HG02938 (cell line): ENCODE measurements around the gene NCAPD2.
A peak's percentile ranks its signal among the peaks of the same experiment; 100 is the strongest.
"Not testable (repeated sequence)": the region's sequence is repeated elsewhere in the genome, so short reads cannot be mapped to it uniquely, and the experiment has no call there.

ENCODE experiments used
- ATAC-seq: cut with Tn5 transposase; IDR thresholded peaks from one replicate; pipeline ENCODE4 v1.9.1; 2021; ENCODE audit warnings: mild to moderate bottlenecking, moderate library complexity; ENCODE audit not compliant: unreplicated experiment

Gene NCAPD2

DNA sequence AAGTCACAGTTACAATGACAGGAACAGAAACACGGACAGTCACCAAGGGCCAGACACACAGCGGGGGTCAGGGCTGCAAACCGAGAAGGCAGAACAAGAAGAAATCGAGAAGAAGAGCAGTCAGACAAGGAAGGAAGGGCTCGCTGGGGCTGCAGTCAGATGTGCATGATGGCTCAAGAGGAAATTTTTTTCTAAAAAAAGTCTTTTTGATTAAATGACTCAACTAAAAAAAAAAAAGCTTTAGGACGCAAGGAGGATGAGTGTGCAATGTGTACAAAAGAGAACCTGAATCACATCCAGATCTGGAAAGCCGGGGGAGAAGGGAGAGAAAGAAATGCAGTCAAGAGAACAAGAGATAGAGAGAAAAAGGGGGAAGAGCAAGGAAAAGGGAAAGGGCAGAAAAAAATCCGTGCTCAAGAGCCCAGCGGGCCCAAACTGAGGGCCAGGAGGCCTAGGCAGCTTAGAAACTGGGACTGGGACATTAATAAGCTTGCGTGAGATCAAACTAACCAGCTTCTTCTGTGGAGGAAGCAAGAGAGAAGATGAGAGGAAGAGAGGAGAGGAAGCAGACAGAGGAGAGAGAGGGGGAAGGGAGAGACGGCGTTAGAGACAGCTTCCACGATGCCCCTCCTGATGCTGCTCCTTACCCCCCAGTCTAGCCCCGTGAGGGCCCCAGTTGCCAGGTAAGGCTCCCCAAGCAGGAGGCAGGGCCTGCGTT is 55.2 kb downstream of the NCAPD2 start:
- ATAC-seq: no peak

- ATAC-seq: no peak
These were observed 55.8 kb downstream of the NCAPD2 start for GRCh38 chr12:6549684-6550151.

DNA sequence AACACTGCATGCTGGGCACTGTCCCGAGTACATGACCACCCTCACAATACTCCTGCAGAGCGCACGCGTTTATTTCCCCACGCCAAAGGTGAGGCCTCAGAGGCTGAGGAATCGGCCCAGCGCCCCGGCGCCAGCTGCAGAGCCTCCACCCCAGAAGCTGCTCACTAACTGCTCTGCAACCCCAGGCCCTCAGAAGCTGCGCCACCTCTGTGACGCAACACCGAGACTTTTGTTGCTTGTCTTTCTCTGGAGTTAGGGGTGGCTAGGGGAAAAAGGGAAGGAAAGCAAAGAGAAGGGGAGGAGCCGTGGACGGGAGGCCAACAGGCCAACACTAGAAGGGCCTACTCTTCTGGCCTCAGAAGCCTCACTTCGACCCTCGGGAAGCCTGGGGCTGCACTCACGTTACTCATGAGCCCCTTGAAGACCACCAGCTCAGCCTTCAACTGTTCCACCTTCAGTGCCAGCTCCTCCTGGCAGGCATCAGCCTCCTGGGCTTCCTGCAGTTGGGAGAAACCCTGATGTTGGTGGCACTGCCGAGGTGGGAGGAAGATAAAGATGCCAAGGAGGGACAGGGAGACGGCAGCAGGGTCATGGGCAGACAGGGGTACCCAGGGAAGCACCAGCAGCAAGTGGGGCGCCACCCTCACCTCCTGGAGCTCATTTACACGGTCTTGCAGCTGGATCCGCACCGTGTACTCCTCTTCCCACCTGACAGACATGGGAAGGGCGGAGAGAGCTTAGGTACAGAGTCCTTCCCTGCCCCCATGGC is 56.6 kb downstream of the NCAPD2 start:
- ATAC-seq: no peak

DNA sequence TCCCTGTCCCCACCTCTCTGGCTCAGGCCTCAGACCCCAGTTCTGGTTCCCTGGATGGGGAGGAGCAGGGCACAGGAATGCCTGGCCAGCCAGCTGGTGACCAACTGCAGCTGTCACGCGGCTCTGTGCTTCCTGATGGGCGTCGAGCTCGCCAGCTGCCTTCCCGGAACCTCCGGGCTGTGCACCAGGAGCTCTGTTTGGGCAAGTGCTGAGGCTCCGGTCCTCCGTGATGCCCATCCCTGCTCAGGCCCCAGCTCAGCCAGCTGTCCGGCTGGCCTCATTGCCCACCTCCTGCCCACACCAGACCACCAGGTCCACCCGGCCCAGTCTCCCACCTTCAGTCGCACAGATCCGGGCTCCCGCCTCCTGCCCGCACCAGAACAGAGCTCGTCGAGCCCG is 57.2 kb downstream of the NCAPD2 start:
- ATAC-seq: no peak

DNA sequence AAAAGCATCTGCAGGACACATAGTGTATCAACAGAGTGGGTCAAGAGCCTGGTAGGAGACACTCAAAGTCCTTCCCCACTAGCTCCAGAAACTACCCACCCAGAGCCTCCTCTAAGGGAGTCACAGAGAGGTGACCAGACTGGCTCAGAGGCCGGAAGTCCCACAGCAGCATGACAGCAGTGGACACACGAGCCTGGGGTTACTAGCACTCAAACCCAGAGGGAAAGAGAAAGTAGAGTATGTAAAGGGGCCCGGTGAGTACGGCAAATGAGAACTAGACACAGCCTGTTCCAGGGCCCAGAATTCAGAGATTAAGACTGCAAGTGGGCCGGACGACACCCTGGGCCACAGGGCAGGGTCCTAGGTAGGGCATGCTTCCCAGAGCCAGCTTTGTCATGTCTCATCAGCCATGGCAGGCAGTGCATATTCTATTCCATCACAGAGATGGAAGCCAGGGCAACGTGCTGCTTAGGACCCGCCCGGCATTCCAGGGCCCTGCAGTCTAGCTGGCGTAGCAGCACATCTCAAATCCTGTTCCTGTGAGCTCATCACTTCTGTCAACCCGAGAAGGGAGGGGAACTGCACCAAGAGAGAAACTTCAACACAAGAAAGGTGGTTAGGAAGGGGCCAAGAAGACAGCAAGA is 57.7 kb downstream of the NCAPD2 start:
- ATAC-seq: no peak

DNA sequence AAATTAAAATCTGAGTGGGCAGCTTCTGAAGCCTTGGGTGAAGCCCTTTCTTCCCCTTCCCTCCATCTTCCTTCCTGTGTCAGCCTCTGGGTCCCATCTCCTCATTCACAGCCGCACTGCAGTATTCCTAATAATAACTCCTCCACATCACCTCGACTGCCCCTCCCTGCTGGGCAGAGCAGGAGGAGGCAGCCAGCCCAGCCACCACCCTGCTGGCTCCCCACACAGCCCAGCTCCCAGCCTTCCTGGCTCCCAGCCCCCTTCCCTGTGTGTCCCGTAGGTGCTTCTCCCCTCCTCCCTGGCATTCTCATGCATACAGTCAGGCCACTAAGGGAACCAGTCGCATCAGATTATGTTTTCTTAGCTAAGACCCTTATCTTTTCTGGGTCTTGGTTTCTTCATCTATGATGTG is 58.2 kb downstream of the NCAPD2 start:
- no peak for ATAC-seq

DNA sequence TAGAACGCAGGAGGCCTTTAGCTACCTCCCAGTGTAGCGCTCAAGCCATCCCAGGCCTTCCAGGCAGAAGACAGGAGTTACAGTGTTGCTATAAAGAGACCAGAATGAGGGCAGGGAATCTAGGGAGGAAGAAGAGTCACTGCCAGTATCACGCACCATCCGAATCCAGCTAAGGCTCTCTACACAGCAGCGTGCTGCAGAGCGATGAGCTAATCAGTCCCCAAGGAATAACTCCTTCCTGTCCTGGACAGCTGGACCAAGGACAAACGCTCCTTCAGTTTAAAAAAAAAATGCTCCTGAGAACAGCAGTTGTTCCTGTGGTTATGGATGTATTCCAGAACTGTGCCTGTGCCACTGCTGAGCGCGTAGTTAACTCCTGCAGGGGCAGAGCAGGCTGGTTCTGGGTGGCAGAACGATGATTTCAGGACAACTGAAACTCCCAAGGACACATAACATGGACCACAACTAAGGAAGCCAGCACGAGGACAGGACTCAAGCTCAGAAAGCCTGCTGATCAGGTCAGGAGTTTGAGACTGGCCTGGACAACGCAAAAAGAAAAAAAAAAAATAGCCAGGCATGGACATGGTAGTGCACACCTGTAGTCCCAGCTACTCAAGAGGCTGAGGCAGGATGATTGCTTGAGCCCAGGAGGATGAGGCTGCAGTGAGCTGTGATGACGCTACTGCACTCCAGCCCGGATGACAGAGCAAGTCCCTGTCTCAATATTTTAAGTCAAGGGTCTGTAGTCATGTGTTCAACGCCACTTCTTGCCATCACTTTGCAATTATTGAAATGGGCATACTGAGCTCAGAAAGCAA is 59.4 kb downstream of the NCAPD2 start:
- ATAC-seq: no peak

- peak; percentile 46 for ATAC-seq
These were observed 60.5 kb downstream of the NCAPD2 start for GRCh38 chr12:6554168-6555017.

DNA sequence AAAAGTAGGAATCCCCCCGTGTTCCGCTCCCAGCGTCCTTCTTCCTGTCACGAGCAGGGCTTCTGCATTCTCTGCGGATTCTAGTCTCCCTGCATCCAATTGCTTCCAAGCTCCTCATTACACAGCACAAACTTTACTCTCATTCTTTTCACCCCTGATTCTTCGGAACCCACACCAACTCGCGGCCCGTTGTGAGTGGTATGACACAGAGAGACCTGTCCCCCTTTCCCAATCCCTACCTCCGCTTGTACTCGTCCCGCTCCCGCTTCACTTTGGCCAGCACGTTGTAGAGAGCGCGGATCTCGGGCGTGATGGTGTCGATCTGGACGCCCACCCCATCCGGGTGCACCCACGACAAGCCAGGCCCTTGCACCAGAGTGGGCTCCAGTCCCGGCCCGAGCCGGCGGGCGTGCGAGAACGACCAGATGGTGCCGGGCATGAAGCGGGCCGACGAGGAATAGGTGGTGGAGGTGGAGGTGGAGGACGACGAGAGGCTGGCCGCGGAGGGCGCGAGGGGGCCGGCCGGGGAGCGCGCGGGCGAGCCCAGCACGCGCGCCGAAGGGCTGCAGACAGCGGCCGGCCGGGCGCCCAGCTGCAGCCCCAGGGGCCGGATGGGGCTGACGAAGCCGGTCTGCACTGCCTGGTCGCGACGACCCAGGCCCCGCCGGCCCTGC is 61.3 kb downstream of the NCAPD2 start:
- peak; percentile 11 for ATAC-seq

- ATAC-seq: not testable (repeated sequence)
These were observed 62.6 kb downstream of the NCAPD2 start for GRCh38 chr12:6556496-6556817.

- no peak for ATAC-seq
These were observed 63.0 kb downstream of the NCAPD2 start for GRCh38 chr12:6556857-6557256.

DNA sequence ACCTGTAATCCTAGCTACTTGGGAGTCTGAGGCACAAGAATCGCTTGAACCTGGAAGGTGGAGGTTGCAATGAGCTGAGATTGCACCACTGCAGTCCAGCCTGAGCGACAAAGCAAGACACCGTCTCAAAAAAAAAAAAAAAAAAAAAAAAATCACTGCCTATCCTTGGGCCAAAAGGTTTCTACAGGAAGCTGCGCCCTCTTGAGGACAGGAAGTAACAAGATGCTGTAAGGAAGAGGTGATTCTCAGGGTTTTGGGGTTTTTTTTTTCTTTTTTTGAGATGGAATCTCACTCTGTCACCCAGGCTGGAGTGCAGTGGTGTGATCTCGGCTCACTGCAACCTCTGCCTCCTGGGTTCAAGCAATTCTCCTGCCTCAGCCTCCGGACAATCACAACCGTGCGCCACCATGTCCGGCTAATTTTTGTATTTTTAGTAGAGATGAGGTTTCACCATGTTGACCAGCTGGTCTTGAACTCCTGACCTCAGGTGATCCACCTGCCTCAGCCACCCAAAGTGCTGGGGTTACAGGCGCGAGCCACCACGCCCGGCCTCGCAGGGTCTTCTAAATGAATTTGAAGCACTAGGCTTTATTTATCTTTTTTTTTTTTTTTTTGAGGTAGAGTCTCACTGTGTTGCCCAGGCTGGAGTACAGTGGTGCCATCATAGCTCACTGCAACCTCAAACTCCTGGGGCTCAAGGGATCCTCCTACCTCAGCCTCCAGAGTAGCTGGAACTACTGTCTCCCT is 64.3 kb downstream of the NCAPD2 start:
- not testable (repeated sequence) for ATAC-seq

GRCh38 chr12:6559500-6559899 is 65.6 kb downstream of the NCAPD2 start:
- ATAC-seq: no peak

DNA sequence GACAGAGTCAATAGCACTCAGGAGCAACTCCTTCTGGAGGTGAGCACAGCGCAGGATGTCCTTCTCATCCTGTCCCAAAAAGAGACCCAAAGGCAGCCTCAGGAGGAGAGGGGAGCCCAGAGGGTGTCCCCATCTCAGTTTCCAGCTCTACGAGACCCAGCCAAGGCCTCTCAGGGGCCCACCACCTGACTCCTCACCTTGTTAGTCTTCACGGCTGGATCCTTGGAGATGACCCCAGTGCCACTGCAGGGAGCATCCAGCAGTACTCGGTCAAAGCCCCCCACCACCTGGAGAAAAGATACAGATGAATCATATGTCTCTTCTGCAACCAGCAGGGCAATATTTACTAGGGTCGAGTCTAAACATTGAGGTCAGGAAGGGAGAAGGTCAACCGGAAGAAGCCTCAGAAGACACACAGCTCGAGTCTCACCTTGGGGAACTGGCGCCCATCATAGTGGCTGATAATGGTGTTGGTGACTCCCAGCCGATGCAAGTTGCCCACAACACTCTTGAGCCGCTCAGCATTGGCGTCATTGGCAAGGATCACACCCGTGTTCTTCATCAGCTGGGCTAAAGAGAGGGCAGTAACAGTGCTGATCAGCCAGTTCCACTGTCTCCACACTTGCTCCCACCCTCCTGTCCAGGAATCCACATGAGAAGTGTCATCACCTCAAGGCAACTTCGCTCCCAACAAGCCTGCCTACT is 66.8 kb downstream of the NCAPD2 start:
- ATAC-seq: no peak

GRCh38 chr12:6562881-6563280 is 69.0 kb downstream of the NCAPD2 start:
- no peak for ATAC-seq

- ATAC-seq: no peak
These were observed 69.6 kb downstream of the NCAPD2 start for GRCh38 chr12:6563448-6564050.

GRCh38 chr12:6567112-6567670 is 73.3 kb downstream of the NCAPD2 start:
- ATAC-seq: no peak

- no peak for ATAC-seq
These were observed 75.4 kb downstream of the NCAPD2 start for GRCh38 chr12:6569312-6569711.
